Retina (tissue), 1 donor: ENCODE results near the gene ANKAR.
A peak's percentile ranks its signal among the peaks of the same experiment; 100 is the strongest.
"Not testable (repeated sequence)": the region's sequence is repeated elsewhere in the genome, so short reads cannot be mapped to it uniquely, and the experiment has no call there.

Experiments used
- DNase-seq: peaks from one replicate; pipeline ENCODE4 v3.0.0-alpha.2; 2016

ANKAR gene

DNA sequence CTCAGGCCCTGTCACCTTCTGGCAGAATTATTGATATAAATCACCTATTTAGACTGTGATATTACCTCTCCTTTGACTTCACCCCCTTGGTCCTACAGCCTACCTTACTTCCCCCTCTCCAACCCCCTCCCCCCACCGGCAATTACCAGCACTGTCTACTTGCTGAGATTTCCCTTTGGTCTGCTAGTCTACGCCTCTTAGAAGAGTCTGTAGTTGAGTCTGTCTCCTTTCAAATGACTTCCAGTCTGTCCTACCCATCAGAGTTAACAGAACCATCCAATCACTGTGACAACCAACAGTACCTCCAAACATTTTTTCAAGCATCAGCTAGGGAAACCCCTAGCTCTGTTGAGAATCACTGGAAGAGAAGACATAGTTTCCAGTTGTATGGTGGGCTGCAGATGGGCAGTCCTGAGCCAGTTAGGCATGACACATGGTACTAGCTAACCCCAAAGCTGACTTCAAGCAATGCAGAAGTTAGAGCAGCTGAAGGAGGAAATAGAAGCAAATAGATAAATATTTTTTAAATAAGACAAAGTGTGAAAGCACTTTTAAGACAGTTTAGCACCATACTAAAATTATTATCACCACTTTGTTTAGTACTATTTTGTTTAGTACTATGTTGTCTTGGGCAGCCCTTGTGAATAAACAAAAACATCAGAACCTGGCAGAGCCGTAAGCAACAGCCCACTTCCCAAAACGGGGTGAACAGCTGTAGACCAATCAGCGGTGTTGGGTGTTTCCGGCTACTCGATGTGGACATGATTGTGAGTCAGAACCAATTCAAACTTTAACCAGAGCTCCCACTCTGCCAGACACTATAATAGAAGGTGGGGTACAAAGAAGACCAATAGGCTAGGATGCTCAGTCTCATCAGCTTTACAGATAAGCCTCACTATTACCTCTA, 15.9 kb upstream of the ANKAR start:
- no peak for DNase-seq

- DNase-seq, result no peak
Observed at GRCh38 chr2:189659734-189660133, 14.7 kb upstream of the ANKAR start.

GRCh38 chr2:189660803-189661147, 13.7 kb upstream of the ANKAR start:
- no peak for DNase-seq

- DNase-seq, result peak; percentile 95
Observed at GRCh38 chr2:189661148-189661956, 13.1 kb upstream of the ANKAR start, which contains the start of gene ASNSD1. Gene ASNSD1 (plus strand): TSS chr2:189661459. CDS start chr2:189666133, 4,674 bp downstream.

GRCh38 chr2:189661957-189662321, 12.5 kb upstream of the ANKAR start:
- no peak for DNase-seq

DNA sequence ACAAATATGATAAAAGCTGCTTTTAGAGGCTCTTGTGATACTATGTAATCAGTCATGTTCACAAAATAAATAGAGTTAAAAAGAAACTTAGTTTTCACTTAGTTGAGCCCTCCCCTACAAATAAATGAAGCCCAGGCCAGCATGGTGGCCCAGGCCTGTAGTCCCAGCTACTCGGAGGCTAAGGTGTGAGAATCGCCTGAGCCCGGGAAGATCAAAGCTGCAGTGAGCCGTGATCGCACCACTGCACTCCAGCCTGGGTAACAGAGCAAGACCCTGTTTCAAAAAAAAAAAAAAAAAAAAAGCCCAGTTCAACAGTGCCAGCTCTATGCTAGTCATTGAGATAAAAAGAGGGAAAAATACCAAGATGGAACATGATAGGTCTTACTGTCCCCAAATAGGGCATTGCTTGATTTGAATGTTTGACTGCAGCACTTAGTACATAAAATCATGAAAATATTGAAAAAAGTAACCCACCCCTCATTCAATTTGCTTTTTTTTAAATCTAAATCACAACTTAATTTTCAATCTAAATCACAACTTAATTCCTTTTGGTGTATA, 11.7 kb upstream of the ANKAR start:
- no peak for DNase-seq

- DNase-seq, result not testable (repeated sequence)
Observed at GRCh38 chr2:189663319-189663718, 11.2 kb upstream of the ANKAR start.

GRCh38 chr2:189669913-189670312, 4.6 kb upstream of the ANKAR start:
- DNase-seq, result no peak

- no peak for DNase-seq
Observed at GRCh38 chr2:189673661-189674373, 653 bp upstream of the ANKAR start.

DNA sequence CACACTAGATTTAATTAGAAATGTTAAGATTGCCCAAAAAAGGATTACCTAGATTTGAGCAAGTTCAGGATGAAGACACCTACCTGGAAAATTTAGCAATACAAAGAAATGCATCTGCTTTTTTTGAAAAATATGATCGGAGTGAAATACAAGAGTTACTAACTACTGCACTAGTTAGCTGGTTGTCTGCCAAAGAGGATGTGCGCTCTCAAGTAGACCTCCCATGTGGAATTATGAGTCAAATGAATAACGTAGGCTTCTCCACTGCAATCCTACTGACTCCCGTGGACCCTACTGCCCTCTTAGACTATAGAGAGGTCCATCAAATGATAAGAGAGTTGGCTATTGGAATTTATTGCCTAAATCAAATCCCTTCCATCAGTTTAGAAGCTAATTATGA, 2.0 kb downstream of the ANKAR start:
- no peak for DNase-seq

- no peak for DNase-seq
Observed at GRCh38 chr2:189679226-189679625, 4.8 kb downstream of the ANKAR start.

GRCh38 chr2:189681203-189681602, 6.7 kb downstream of the ANKAR start:
- no peak for DNase-seq

DNA sequence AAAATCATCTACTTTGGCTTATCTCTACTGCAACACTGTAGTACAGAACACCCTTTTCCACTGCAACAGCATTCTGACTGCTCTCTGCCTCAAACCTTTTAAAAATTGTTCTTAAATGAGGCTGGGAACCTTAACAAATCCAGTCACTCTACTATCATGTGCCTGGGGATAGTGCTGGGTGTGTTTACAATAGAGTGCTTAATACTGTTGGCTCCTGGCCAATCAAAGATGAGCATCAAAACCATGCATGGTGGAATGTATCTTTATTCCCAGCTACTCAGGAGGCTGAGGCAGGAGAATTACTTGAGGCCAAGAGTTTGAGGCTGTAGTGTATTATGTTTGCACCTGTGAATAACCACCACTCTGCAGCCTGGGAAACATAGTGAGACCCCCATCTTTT, 7.4 kb downstream of the ANKAR start:
- no peak for DNase-seq

DNA sequence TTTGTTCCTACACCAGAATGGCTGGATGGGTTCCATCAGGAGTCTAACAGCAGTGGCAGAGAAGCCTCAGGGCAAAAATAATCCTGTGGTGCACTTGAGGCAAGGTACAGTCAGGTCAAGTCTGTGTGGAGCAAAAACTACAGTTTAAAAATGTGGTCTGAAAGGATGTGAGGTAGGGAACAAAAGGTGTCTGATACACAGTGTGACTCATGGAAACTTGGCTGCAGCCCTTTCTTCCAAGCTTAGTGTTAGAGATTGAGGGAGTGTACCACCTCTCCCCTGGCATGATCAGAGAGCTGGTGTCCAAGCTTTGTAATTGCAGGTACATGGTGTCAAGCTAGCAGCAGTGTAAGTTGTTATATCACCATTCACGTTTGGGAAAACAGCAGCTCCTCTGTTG, 8.9 kb downstream of the ANKAR start:
- no peak for DNase-seq

GRCh38 chr2:189684811-189685210, 10.3 kb downstream of the ANKAR start:
- DNase-seq, result no peak

DNA sequence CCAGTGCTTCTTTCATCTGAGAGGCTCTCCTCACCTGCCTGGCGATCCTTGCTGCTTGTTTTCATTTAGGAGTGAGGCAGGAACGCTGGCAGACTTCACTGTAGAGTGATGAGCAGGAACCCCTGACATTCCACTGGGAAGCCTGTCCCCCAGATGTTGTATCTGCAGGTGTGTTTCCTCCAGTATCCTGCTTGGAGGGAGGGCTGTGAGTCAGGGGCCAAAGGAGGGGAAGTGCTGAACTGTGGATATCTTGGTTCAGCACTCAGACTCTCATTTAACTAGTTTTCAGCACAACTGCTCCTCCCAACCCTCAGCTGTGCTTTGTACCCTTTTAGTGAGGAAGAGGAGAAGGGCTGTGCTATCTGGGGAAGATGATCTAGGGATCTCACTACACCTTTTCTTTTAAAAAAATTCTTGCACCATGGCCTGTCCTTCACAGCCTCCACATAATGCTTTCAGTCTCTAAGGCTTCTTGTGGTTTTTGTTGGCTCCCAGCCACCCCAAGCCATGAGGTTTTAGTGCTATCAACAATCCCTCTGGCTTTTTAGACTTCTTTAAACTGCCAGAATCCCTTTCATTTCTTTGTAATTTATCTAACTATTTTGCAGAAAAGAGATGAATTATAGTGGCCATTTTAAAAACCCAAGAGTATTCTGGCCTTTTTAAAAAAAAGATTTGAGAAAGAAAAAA, 11.2 kb downstream of the ANKAR start:
- no peak for DNase-seq

DNA sequence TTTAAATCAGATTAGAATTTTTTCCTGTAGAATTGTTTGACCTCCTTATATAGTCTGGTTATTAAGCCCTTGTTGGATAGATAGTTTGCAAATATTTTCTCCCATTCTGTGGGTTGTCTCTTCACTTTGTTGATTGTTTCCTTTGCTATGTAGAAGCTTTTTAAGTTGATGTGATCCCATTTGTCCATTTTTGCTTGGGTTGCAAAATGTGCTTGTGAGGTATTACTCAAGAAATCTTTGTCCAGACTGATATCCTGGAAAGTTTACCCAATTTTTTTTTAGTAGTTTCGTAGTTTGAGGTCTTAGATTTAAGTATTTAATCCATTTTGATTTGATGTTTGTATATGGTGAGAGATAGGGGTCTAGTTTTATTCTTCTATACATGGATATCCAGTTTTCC, 13.3 kb downstream of the ANKAR start:
- not testable (repeated sequence) for DNase-seq

- no peak for DNase-seq
Observed at GRCh38 chr2:189696223-189696622, 21.8 kb downstream of the ANKAR start.

DNA sequence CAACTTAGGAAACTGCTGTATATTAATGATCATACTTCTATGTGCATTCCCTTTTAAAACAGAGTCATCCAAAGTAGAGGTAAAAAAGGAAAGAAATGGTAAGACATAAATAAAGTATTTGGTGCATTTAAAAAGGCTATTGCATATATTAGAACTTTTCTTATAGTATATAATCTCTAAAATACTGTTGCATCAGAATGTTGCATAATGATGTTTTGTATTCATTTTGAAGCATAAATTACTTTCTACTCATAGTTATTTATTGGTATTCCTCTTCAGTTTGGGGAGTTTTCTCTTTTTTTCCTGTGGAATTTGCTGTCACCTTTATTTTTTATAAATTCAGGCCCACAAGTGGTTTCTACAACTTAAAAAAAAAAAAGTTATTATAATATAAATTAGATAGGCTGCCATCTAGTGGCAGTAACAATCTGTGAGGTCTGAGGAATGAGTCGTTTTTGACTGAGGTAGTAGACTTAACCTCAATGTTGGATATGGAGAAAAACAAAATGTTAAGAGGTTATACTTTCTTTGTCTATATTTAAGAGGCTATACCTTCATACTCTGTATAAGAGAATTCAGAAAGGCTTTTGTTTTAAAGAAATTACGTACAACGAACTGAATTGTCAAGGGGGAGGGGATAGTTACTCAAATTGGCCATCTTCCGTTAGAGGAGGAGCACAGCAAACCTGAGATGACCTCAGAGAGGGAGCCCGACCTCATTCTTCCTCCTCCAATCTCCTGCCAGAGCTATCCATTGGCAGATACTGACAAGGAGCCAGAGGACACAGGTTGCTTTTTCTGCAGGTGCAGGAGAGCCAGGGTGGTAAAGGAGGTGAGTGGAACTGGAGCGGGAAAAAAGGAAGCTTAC, 23.8 kb downstream of the ANKAR start:
- peak; percentile 18 for DNase-seq

GRCh38 chr2:189700681-189701080, 26.2 kb downstream of the ANKAR start:
- no peak for DNase-seq

GRCh38 chr2:189702071-189702470, 27.6 kb downstream of the ANKAR start:
- DNase-seq, result no peak
